HCT116 (cell line): ENCODE measurements around the gene SGMS1. TPM values are rescaled to one million over a fixed set of nuclear protein-coding genes. Genes with fewer than 3 reads are reported as not detected.
A peak's percentile ranks its signal among the peaks of the same experiment; 100 is the strongest.

ENCODE experiments used
- ATAC-seq: fragments of 200-7000 bp; cut with Tn5 transposase; 2 replicates; pipeline ENCODE4 v1.9.1; 2020; ENCODE audit warnings: mild to moderate bottlenecking, moderate library complexity
- BruUV-seq: library from RNA; stranded (reverse); fragments of 400-500 nt; replicated peaks from 2 replicates; lab custom pipeline; 2021; lab: Mats Ljungman, UMichigan
- CTCF ChIA-PET: fragments of 300-600 bp; sonication (Branson Sonifier 250); formaldehyde crosslinking; loops from one replicate; lab custom pipeline; 2021; ENCODE audit warnings: antibody characterized with exemption; lab: Charles Lee
- POLR2A ChIA-PET: fragments of 300-600, 350-600 bp; sonication (Branson Sonifier 250); formaldehyde crosslinking; loops from one replicate; lab custom pipeline; 2021; ENCODE audit warnings: antibody characterized with exemption; lab: Charles Lee
- RAD21 ChIA-PET, 2 experiments: fragments of 300-600 bp; sonication (Branson Sonifier 250); formaldehyde crosslinking; loops; one replicate each; lab custom pipeline; 2023; ENCODE audit warnings: low total read pairs in 2 of 2; ENCODE audit not compliant: uncharacterized antibody in 2 of 2, unreplicated experiment in 2 of 2, low non-redundant PET in 1 of 2; lab: Charles Lee
- DNase-seq: peaks from one replicate; pipeline ENCODE4 v3.0.0-alpha.2; 2010; ENCODE audit warnings: low read depth, low spot score
- H2AFZ ChIP-seq: fragments of 200-600 bp; shearing (Covaris generic), sonication (generic); 2 replicates; pipeline ENCODE4 v1.6.1; 2017; ENCODE audit warnings: low read depth, mixed run types, mixed read lengths, antibody characterized with exemption, low read length; ENCODE audit not compliant: poor library complexity, severe bottlenecking
- H3K27ac ChIP-seq: 2 replicates; pipeline ENCODE4 v1.5.1; 2012; ENCODE audit warnings: low read depth, low read length
- H3K27me3 ChIP-seq: fragments of 200-600 bp; sonication (generic); 2 replicates; pipeline ENCODE4 v1.6.1; 2016; ENCODE audit warnings: mixed run types, low read length, mixed read lengths; ENCODE audit not compliant: insufficient read depth
- H3K36me3 ChIP-seq, 2 experiments: fragments of 200-500 bp in 1 of 2; fragments of 200-600 bp in 1 of 2; sonication (Bioruptor generic) in 1 of 2; sonication (generic) in 1 of 2; 2 replicates each; pipeline versions ENCODE4 v1.5.1 to v1.6.1; 2014 to 2016; ENCODE audit warnings: low read length in 2 of 2, inconsistent platforms in 1 of 2, mixed read lengths in 1 of 2, mixed run types in 1 of 2; ENCODE audit not compliant: insufficient read depth in 2 of 2, control insufficient read depth in 1 of 2
- H3K4me1 ChIP-seq, 2 experiments: fragments of 200-600 bp in 1 of 2; sonication (generic) in 1 of 2; 2 replicates each; pipeline versions ENCODE4 v1.5.1 to v1.6.1; 2012 to 2017; ENCODE audit warnings: low read length in 2 of 2, inconsistent platforms in 1 of 2, mild to moderate bottlenecking in 1 of 2, mixed read lengths in 1 of 2, mixed run types in 1 of 2, moderate library complexity in 1 of 2; ENCODE audit not compliant: insufficient read depth in 2 of 2, control insufficient read depth in 1 of 2
- H3K4me2 ChIP-seq: fragments of 200-600 bp; sonication (generic); 2 replicates; pipeline ENCODE4 v1.6.1; 2017; ENCODE audit warnings: mixed run types, low read length, mixed read lengths
- H3K4me3 ChIP-seq, 2 experiments: fragments of 200-600 bp in 1 of 2; sonication (generic) in 1 of 2; replicated peaks in 1 of 2; 2 replicates each; pipeline ENCODE4 v1.5.1; 2011 to 2016; ENCODE audit warnings: low read length in 2 of 2, control low read depth in 1 of 2, low read depth in 1 of 2, mild to moderate bottlenecking in 1 of 2, mixed read lengths in 1 of 2, mixed run types in 1 of 2
- H3K79me2 ChIP-seq: fragments of 200-600 bp; sonication (generic); 2 replicates; pipeline ENCODE4 v1.6.1; 2017; ENCODE audit warnings: mild to moderate bottlenecking, mixed run types, low read length, moderate library complexity, mixed read lengths; ENCODE audit not compliant: insufficient read depth
- H3K9ac ChIP-seq: fragments of 200-600 bp; sonication (generic); 2 replicates; pipeline ENCODE4 v1.6.1; 2016; ENCODE audit warnings: low read length, mixed read lengths
- H3K9me2 ChIP-seq: fragments of 200-600 bp; sonication (generic), shearing (Covaris generic); 2 replicates; pipeline ENCODE4 v1.6.1; 2017; ENCODE audit warnings: mixed run types, mild to moderate bottlenecking, moderate library complexity; ENCODE audit not compliant: insufficient read depth
- H3K9me3 ChIP-seq, 2 experiments: fragments of 200-500 bp in 1 of 2; fragments of 200-600 bp in 1 of 2; sonication (Bioruptor generic) in 1 of 2; sonication (generic) in 1 of 2; 2 replicates each; pipeline ENCODE4 v1.6.1; 2014 to 2017; ENCODE audit warnings: low read length in 2 of 2, mixed read lengths in 2 of 2, inconsistent platforms in 1 of 2, low read depth in 1 of 2, mild to moderate bottlenecking in 1 of 2, mixed run types in 1 of 2, moderate library complexity in 1 of 2; ENCODE audit not compliant: control insufficient read depth in 1 of 2, insufficient read depth in 1 of 2
- H4K20me1 ChIP-seq: fragments of 200-600 bp; sonication (generic), shearing (Covaris generic); 2 replicates; pipeline ENCODE4 v1.6.1; 2017; ENCODE audit warnings: mixed run types, mild to moderate bottlenecking, moderate library complexity; ENCODE audit not compliant: insufficient read depth
- CBX3 ChIP-seq: IDR thresholded peaks from 2 replicates; pipeline ENCODE4 v1.6.1; 2012; ENCODE audit warnings: low read depth
- CEBPB ChIP-seq: IDR thresholded peaks from 2 replicates; pipeline ENCODE4 v1.6.1; 2012; ENCODE audit warnings: low read depth
- CTCF ChIP-seq, 3 experiments: fragments of 200-600 bp in 1 of 3; sonication (generic) in 1 of 3; IDR thresholded peaks in 2 of 3; conservative IDR thresholded peaks in 1 of 3; 2 replicates each; pipeline ENCODE4 v1.5.1; 2012 to 2017; ENCODE audit warnings: low read depth in 2 of 3, low read length in 2 of 3, antibody characterized with exemption in 1 of 3, borderline replicate concordance in 1 of 3, control low read depth in 1 of 3, mild to moderate bottlenecking in 1 of 3, mixed read lengths in 1 of 3, mixed run types in 1 of 3, moderate library complexity in 1 of 3; ENCODE audit not compliant: insufficient read depth in 1 of 3
- ELF1 ChIP-seq: IDR thresholded peaks from 2 replicates; pipeline ENCODE4 v1.6.1; 2012; ENCODE audit warnings: low read depth, borderline replicate concordance
- EZH2phosphoT487 ChIP-seq: fragments of 200-600 bp; IDR thresholded peaks from 2 replicates; pipeline ENCODE4 v1.6.1; 2018; ENCODE audit warnings: antibody characterized with exemption, borderline replicate concordance
- FOSL1 ChIP-seq: IDR thresholded peaks from 2 replicates; pipeline ENCODE4 v1.6.1; 2012; ENCODE audit warnings: low read depth
- JUND ChIP-seq: IDR thresholded peaks from 2 replicates; pipeline ENCODE4 v1.6.1; 2012
- POLR2AphosphoS5 ChIP-seq: IDR thresholded peaks from 2 replicates; pipeline ENCODE4 v1.6.1; 2011; ENCODE audit warnings: mild to moderate bottlenecking, low read depth, low read length, moderate library complexity
- RAD21 ChIP-seq: IDR thresholded peaks from 2 replicates; pipeline ENCODE4 v1.6.1; 2012; ENCODE audit warnings: low read depth, mild to moderate bottlenecking
- SIN3A ChIP-seq: IDR thresholded peaks from 2 replicates; pipeline ENCODE4 v1.6.1; 2012; ENCODE audit warnings: low read depth
- YY1 ChIP-seq: IDR thresholded peaks from 2 replicates; pipeline ENCODE4 v1.6.1; 2011; ENCODE audit warnings: low read length, low read depth, moderate library complexity, mild to moderate bottlenecking; ENCODE audit not compliant: insufficient replicate concordance; ENCODE audit errors: extremely low read depth
- intact Hi-C: fragments of 100-400 bp; cut with micrococcal nuclease; formaldehyde crosslinking; loops from 2 replicates; pipeline ENCODE4 v1.10.0; 2022
- total RNA-seq: library from RNA; stranded (reverse); gene quantifications from one replicate; pipeline ENCODE4 v1.2.1, GENCODE V29; 2021; ENCODE audit not compliant: unreplicated experiment
- TF ChIP-seq, protein P1 (sequence below): IDR thresholded peaks from 2 replicates; pipeline ENCODE4 v1.6.1; 2011; ENCODE audit warnings: mild to moderate bottlenecking, low read length, moderate library complexity; ENCODE audit not compliant: insufficient replicate concordance; ENCODE audit errors: extremely low read depth

Gene SGMS1
- total RNA-seq, 1 experiment from 2014 or later: 29.1 TPM

DNA sequence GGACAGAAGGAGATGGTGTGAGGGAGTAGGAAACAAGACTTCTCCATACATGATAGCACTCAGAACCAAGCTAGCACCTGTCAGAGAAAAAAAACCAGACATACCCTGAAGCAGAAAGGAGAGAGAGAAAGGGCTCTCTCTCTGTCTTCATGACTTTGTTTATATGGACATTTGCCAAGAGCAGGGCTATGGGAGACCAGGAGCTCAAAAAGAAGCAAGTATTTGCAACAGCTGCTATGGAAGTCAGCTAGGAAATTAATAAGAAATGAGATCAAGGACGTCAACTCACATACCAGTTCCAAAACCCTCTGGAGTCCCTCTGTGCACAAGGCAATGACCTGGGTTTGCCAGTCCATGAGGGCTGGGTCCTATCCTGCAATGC, 111.6 kb downstream of the SGMS1 start:
- Histone ChIP-seq H3K4me1 (peaks cover 17 to 27% of the 10 kb centered on the region in 2 experiments), H3K9ac (no peak overlapping the region), H4K20me1 (no peaks in the 10 kb centered on the region), H3K79me2 (no peaks in the 10 kb centered on the region), H2AFZ (no peak overlapping the region), H3K9me2 (no peaks in the 10 kb centered on the region), H3K36me3 (no peaks in the 10 kb centered on the region), H3K27ac (peak overlapping the region; percentile 9; the same call in 1 of the 2 replicates), H3K4me2 (peak overlapping the region; percentile 48), H3K9me3 (no peaks in the 10 kb centered on the region), H3K4me3 (no peak overlapping the region), H3K27me3 (no peaks in the 10 kb centered on the region)
- no peak for DNase-seq
- ChIA-PET CTCF (no interaction called here), POLR2A (interaction anchor here (1.3 kb wide), 1 partner anchor 21 kb away, joined by 3 read pairs; no protein-coding TSS in a partner anchor), RAD21 (interaction anchor here in 1 of 2 experiments (1.0 kb wide), 1 partner anchor 31 kb away, joined by 3 read pairs; no protein-coding TSS in a partner anchor)
- intact Hi-C loops: no loop called here
- no peak for TF ChIP-seq CEBPB
- no peak for TF ChIP-seq POLR2AphosphoS5
- TF ChIP-seq EZH2phosphoT487: no peak
- no peak for TF ChIP-seq JUND
- no peak for TF ChIP-seq FOSL1
- no peak for TF ChIP-seq ELF1
- BruUV-seq: no TSS peak
- peak; percentile 21; the same call in 1 of the 2 replicates for ATAC-seq

GRCh38 chr10:50511492-50512213, 112.1 kb downstream of the SGMS1 start:
- peak overlapping the region; percentile 9; the same call in 1 of the 2 replicates for H3K27ac ChIP-seq
- TF ChIP-seq, protein P1, sequence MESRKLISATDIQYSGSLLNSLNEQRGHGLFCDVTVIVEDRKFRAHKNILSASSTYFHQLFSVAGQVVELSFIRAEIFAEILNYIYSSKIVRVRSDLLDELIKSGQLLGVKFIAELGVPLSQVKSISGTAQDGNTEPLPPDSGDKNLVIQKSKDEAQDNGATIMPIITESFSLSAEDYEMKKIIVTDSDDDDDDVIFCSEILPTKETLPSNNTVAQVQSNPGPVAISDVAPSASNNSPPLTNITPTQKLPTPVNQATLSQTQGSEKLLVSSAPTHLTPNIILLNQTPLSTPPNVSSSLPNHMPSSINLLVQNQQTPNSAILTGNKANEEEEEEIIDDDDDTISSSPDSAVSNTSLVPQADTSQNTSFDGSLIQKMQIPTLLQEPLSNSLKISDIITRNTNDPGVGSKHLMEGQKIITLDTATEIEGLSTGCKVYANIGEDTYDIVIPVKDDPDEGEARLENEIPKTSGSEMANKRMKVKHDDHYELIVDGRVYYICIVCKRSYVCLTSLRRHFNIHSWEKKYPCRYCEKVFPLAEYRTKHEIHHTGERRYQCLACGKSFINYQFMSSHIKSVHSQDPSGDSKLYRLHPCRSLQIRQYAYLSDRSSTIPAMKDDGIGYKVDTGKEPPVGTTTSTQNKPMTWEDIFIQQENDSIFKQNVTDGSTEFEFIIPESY: no peak
- TF ChIP-seq YY1 (no peak), CEBPB (peak; percentile 85), ELF1 (no peak), JUND (peak; percentile 61), EZH2phosphoT487 (no peak), FOSL1 (peak; percentile 63), CTCF (IDR thresholded peaks at IDR 0.05 in 2 of 3, conservative IDR thresholded peaks at IDR 0.05 in 1 of 3; ENCODE audit: borderline replicate concordance in 1 of 3, insufficient read depth in 1 of 3, low read depth in 2 of 3, low read length in 2 of 3) (no peak), SIN3A (no peak), RAD21 (no peak), CBX3 (0 out of 2 replicates have a peak, but pooled peaks have one; percentile 10)

More at GRCh38 chr10:50511492-50512213, 112.1 kb downstream of the SGMS1 start:
- no peaks in the 10 kb centered on the region for H4K20me1 ChIP-seq
- H3K9ac ChIP-seq: no peak overlapping the region
- ATAC-seq (peak; percentile 83), DNase-seq (peak; percentile 47)
- H3K9me2 ChIP-seq: no peaks in the 10 kb centered on the region
- H3K4me1 ChIP-seq: peaks cover 17 to 27% of the 10 kb centered on the region in 2 experiments
- BruUV-seq: no TSS peak
- intact Hi-C loops: no loop called here
- H3K79me2 ChIP-seq: no peaks in the 10 kb centered on the region
- no peaks in the 10 kb centered on the region for H3K27me3 ChIP-seq
- ChIA-PET POLR2A (interaction anchor here (1.3 kb wide), 1 partner anchor 21 kb away, joined by 3 read pairs; no protein-coding TSS in a partner anchor), RAD21 (interaction anchor here in 1 of 2 experiments (1.0 kb wide), 1 partner anchor 32 kb away, joined by 3 read pairs; no protein-coding TSS in a partner anchor), CTCF (no interaction called here)
- H3K4me3 ChIP-seq: no peak overlapping the region
- H3K9me3 ChIP-seq: no peaks in the 10 kb centered on the region
- no peaks in the 10 kb centered on the region for H3K36me3 ChIP-seq
- no peak overlapping the region for H2AFZ ChIP-seq
- H3K4me2 ChIP-seq: peak overlapping the region; percentile 48
